NCI-H128 (cell line): Measurements from ENCODE around the gene BAIAP2.

Source experiments
- DNase-seq: peaks from one replicate; lab custom pipeline; 2025; ENCODE audit not compliant: unreplicated experiment; lab: John Stamatoyannopoulos, UW

BAIAP2 gene, protein sequence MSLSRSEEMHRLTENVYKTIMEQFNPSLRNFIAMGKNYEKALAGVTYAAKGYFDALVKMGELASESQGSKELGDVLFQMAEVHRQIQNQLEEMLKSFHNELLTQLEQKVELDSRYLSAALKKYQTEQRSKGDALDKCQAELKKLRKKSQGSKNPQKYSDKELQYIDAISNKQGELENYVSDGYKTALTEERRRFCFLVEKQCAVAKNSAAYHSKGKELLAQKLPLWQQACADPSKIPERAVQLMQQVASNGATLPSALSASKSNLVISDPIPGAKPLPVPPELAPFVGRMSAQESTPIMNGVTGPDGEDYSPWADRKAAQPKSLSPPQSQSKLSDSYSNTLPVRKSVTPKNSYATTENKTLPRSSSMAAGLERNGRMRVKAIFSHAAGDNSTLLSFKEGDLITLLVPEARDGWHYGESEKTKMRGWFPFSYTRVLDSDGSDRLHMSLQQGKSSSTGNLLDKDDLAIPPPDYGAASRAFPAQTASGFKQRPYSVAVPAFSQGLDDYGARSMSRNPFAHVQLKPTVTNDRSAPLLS

DNA sequence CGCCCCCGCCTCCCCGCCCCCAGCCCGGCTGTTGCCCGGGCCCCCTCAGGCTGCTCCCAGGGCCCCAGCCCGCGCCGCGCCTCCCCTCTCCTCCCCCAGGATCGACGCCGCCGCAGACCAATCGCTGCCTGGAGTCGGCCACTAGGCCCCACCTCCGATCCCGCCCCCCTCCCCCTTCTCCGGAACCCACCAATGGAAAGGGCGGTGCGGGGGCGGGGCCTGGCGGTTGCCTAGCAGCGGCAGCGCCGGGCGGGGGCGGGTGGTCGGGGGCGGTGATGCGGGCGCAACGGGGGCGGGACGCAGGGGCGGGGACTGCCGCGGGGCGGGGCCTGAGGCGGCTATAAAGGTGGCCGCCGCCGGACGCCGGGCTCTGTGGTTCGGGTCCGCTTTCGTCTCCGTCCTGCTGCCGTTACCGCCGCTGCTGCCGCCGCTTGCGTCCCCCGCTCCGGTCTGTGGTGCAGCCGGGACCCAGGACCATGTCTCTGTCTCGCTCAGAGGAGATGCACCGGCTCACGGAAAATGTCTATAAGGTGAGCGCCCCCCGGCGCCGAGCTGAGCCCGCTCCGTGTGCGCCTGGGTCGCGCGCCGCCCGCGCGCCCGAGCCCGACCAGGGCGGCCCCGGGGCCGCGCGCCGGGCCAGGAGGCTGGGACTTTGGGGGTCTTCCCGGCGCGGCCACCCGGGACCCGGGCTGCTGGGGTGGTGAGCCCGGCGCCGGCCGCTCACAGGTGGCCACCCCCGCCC is at the start of gene BAIAP2:
Gene BAIAP2 (plus strand): TSS at position 373 of the 742 bp plus-strand sequence. CDS start 104 bp downstream, at position 477.
- peak; percentile 53 for DNase-seq

DNA sequence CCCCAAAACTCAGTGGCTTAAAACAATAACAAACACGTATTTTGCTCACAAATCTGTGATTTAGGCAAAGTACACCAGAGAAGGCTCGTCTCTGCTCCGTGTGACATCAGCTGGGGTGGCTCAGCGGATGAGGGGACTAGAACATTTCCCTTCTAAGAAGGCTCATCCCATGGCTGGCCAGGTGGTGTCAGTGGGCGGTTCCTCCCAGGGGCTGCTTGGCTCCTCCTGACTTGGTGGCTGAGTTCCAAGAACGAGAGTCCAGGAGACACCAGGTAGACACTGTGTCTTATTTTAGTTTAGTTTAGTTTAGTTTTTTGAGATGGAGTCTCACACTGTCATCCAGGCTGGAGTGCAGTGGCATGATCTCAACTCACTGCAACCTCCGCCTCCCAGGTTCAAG is 48.9 kb upstream of the BAIAP2 start:
- DNase-seq = no peak

DNA sequence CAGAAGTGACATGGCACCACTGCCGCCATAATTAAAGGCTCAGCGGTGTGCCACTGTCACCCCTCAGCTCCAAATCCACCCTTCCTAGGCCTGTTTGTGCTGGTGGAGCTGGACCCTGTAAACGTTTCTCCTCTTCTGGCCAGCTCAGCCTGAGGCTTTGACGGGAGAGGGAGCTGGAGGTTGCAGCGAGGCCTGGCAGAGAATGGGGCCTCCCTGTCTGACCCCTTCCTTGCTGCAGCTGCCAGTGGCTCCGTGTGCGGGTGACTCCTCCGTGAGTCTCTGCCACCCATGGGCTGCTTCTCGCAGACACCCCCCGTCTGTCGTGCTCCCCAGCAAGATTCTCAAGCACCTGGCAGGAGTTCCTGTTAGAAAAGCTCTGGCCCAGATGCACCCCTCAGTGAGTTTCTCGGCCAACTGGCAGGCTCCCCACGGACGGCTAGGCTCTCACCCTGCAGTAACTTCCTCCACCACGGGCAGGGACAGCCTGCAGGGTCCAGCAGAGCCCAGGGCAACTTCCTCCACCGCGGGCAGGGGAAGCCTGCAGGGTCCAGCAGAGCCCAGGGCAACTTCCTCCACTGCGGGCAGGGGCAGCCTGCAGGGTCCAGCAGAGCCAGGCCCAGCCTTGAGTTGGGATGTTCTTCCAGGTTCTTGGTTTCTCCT is 48.0 kb upstream of the BAIAP2 start:
- DNase-seq = no peak

DNA sequence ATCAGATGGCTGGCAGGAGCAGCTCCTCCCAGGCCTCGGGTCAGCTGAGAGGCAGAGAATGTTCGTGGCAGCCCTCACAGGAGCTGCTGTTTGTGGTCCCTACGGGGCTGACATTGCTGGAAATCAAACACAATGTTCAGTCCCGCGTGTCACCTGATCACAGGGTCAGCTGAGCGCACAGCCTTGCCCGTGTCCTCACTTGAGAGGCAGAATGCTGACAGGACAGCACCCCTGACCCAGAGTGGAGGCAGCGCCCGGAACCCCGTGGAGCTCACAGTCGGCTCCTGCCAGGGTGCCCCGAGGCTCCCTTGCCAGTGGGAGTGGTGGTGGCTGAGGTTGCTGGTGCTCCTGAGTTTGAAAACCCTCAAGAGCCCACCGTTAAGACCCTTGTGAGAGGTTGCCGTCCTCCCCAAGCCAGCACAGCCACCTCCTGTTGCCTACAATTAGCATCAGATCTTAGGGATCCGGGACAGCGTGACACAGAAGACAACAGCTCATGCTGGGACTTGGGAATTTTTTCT is 47.0 kb upstream of the BAIAP2 start:
- DNase-seq = no peak

DNA sequence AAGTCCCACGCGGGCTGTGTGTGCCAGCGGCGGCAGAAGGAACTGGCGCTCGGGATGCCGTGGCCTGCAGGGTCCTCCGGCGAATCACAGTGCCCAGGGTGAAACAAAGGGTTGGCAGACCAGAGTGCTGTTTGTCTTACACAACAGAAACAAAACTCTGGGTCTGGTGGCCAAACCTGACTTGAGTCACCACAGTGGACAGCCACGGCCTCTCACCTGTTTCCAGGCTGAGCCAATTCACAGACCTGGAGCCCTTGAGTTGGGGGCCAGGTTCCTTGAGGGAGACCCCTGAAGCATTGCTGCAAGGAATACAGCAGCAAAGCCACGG is 45.4 kb upstream of the BAIAP2 start:
- DNase-seq = no peak

DNA sequence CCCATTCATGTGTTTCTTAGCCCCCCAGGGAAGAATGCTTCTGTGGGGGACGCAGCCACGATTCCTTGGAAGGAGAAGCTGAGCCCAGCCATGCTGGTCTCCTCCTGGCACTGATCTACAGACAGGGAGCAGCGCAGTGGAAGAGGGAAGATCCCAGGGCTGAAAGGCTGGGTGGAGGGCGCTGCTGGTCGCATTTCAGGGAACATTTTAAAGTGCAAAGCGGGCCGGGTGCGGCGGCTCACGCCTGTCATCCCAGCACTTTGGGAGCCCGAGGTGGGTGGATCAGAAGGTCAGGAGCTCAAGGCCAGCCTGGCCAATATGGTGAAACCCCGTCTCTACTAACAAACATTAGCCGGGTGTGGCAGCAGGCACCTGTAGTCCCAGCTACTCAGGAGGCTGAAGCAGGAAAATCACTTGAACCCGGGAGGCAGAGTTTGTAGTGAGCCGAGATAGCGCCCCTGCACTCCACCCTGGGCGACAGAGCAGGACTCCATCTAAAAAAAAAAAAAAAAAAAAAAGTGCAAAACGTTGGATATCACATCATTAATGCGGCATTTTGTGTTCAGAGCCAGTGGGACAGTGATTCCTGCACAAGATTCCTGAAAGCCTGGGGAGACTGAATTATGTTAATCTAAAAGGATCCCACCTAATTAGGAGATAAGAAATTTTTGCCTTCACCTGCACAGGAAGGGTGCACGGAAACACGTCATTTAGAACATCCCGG is 43.9 kb upstream of the BAIAP2 start:
- no peak for DNase-seq

DNA sequence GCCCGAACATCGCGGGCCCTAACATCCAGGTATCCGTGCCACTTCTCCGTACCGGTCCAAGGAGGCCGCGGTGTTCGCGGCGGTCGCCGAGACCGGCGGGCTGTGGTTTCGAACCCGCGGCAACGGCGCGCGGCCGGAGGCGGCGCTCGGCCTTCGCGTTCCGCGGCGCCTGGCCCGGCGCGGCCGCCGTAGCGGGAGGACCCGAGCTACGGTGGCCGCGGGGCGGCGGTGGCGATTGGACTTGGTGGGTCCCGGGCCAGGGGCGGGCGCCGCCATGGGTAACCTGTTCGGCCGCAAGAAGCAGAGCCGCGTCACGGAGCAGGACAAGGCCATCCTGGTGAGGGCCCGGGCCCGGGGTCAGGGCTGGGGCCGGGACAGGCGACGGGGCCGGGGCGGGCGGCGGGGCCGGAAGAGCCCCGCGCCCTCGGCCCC is 43.3 kb upstream of the BAIAP2 start, which contains the start of gene CHMP6:
Gene CHMP6 (plus strand): TSS at position 197 of the 432 bp plus-strand sequence. CDS start 78 bp downstream, at position 275.
- peak; percentile 24 for DNase-seq

DNA sequence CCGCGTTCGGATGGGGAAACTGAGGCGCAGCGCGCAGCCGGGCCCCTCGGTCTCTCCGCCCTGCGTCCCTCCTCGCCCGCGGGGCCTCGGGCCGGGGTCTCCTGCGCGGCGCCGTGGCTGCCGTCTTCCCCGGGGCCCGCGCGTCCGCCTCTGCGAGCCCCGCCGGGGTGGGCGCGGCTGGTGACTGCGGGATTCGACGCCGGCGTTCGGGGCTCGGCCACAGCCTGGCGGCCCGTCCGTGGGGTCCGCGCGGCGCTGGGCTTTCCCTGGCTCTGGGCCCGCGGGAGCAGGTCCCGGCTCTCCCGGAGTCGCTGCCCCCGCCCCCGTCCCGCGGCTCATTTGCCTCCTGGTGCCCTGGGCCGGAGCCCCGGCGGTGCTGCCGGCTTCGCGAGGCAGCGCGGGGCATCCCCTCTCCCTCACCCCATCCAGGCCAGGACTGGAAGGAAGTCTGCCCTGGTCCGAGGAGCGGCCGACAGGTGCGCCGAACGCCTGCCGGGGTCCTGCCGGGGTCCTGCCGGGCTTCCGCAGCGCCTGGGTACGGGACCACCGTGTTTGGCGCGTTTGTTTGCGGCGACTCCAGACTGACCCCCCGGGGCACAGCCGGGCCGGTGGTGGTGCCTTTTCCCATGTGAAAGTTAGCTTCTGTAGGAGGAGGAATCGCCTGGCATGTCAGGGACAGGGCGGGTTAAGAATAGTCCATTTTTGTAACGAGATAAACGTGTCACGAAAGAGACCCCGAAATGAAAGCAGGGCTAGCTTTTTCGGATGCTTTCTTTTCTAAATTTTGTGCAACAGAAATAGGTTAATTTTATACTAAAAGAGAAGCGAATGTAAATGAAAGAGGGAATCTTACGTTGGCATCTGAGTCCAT is 42.6 kb upstream of the BAIAP2 start:
- DNase-seq = no peak

DNA sequence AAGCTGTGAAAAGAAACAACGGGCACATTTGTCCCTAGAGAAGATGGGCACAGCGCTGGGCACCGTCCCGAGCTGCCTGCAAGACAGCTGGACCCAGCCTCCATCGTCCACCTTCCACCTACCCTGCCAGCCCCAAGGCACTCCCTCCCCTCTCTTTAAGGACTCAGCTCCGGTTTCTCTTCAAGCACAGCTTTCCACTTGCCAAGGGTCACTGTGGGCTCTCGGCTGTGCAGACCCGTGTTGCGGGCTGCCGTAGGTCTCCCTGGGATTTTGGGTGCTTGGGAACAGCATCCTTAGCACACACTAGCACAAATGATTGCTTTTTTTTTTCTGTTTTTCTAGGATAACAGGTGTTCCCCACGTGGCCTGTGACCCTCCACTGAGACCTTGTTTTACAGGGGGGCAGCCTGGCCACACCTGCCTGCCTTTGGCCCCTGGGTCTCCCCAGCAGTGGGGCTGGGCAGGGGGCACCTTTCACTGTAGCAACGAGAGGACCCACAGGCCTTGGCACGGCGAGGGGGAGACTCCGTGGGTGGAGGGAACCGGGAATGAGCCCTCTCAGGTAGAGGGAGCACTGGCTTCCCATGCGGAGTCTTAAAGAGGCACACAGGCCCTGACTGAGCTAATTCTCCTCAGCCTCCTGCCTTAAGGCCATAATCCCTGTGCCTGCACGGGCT is 41.9 kb upstream of the BAIAP2 start:
- DNase-seq = no peak

DNA sequence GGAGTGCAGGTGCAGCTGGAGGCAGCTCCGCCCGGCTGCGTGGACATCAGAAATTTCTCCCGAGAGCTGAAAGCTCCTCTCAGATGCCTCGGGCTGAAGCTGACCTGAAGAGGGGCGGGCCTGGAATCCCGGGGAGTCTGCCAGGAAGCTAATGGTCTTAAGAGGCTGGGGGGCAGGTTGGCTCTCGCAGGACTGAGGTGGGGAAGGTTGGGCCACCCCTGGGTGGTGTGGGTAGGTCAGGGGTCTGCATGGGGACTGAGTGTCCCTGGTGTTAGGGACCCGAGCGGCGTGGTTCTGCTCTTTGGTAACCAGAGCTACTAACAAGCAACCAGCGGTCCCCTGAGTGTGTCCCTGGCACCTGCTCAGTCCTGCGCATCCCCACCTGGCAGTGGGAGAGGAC is 39.8 kb upstream of the BAIAP2 start:
- DNase-seq = no peak

DNA sequence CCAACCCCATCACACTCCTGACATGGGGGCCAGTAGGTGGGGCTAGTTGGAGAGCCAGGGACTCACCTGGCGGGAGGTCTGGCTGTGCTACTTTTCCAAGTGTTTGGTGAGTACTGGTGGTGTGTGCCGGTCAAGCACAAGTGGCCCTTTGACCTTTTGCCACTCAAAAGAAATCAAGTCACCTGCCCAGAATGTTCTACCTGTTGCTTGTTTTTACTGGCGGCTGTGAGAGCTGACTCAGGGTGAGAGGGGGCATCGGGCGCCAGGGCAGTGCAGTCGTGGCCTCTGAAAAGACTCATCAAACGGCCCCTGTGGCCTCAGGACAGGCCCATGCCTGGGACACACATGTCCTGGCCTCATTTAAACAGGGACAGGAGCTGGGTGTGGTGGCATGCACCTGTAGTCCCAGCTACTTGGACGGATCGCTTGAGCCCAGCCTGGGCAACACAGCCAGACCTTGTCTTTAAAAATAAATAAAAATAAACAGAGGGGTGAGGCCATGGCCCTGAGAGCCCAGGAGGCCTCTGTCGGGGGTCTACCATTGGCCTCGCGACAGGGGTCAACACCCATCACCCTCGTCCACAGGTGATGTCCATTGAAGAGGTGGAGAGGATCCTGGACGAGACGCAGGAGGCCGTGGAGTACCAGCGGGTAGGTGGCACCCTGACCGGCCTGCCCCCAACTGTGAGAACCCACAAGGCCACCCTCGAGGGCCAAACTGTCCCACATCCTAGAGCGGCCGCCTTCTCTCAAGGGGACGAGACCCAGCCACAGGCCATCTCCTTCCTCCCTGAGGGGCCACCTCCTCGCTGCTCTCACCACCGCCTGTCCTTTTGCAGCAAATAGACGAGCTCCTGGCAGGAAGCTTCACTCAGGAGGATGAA is 38.3 kb upstream of the BAIAP2 start:
- no peak for DNase-seq

DNA sequence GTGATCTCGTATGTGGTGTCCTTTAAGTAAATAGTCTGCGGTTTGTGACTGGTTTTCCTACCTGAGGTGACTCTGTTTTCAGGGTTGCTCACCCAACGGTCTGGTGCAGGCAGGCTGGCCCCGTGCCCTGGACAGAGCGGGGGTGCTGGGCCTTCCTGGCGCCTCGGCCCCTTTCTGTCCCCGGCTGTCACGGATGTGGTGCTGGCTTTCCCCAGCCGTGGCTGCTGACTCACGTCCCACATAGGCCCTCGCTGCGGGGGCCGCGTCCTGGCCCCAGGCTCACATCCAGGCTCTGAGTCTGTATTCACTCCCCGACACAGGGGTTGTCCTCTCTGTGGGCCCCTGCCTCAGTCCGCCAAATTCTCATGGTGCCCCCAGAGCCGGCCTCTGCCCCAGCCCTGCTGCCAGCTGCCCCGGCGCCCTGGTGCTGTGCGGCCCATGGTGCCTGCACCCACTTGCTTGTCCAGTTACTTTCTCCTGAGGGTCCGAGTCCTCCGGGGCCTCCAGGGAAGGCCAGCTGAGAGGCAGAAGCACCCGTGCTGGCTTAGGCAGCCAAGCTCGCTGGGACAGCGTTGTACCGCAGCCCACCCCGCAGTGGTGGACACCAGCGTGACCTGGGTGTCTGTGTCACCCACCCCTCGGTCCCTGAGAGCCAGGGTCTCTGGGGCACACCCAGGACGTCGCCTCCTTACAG is 37.4 kb upstream of the BAIAP2 start:
- DNase-seq = no peak

DNA sequence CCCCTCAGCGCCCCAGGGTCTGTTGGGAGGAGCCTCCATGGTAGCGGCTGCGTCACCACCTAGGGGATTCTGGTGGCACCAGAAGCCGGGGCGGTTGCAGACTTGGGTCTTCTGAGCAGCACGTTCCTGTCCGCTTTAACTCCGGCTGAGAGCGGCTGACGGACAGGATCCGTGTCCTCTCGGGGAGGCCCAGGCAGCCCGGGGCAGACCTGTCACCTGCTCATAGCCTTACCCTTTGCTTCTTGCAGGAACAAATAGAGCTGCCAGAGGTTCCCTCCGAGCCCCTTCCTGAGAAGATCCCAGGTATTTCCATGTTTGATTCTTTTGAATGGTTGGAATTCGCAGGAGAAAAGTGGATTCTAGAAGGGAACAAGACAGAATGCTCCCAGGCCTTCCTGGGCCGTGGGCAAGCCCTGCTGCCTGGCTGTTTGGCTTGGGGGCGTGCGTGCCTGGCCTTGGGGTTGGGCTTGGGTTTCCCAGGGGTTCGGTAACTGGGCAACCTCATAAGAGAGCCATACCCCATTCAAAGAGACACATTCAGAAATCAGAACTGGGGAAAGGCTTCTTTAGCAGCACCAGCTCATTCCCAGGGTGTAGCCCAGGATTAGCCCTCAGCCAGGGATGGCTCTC is 36.7 kb upstream of the BAIAP2 start:
- DNase-seq = no peak

DNA sequence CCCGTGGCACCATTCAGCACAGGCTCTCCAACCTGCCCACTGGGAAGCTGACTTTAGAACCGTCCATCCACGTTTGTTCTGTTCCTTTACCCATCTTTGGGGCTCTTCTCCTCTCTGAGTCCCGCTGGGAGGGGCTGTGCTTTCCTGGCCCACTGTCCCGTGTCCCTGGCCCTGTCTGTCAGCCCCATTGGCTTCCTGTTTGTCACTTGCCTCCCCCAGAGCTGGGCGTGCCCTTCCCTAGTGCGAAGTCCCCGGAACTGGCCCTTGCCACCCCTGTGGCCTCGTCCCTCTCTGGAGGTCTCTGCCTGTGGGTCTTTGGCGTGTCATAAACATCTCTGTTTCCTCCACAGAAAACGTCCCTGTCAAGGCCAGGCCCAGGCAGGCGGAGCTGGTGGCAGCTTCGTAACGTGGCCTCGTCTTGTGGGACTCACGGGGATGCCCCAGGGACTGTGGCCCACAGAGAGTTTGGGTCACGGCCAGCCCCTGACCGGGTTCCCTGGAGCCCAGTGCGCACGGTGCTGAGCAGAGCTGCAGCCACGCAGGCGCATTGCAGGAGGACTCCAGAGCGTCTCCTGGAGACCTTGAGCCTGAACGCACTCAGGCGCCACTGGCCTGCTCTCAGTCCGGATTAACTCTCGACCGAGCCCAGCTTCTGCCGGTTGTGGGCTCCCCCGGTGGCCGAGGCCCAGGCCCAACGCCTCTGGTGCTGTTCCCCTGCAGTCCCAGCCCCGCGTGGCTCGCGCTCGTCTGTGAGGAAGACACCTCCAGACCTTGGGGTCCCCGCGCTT is 36.0 kb upstream of the BAIAP2 start:
- no peak for DNase-seq

DNA sequence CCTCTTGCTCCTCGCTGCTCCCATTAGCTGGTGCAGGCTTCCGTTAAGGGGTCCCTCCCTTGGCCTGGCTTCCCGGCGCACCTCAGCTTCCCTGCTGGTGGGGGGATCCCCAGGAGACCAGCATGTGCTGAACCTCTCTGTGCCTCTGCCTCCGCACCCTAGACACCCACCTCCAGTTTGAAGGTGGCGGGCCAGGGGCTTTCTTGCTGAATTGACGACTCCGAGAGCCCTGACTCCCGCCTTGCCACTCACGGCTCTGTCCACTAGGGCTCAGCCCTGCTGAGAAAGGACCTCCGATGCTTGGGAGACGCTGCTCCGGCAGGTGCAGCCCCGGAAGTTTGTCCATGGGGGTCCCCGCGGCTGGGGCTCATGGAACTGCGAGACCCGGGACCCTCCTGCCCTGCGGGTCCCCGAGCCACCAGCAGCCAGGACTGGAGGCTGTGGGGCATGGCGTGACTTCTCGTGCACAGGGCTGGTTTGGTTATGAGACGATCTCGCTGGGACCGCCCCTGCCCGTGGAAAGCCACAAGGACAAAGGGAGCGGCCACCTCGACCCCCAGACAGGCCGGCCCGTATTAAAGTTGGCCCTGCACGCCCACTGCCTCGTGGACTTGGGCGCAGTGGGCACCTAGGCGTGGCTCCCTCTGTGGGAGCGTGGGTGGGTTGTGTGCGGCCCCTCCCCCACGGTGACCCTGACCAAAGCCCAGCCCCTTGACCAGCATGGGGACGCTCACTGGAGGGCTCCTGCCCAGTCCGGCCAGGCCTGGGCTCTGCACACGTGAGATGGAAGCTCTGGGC is 35.2 kb upstream of the BAIAP2 start:
- no peak for DNase-seq

DNA sequence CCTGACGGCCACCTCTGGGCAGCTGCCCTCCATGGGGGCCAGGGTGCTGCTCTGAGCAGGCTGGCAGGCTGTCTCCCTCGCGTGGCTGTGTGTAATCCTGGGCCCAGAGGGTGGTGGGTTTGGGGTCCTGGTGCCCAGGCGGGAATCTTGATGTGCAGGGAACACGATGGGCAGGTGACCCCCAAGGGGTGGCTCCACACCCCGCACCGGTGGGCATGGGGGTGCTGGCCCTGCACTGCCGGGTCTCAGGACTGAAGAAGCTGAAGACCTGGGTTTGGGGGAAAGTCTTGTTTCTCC is 34.7 kb upstream of the BAIAP2 start:
- no peak for DNase-seq
